B cell (primary cell): ENCODE measurements around the gene TOMM6. TPM values are rescaled to one million over a fixed set of nuclear protein-coding genes. Genes with fewer than 3 reads are reported as not detected.

Experiments used
- ATAC-seq: fragments of 200-7000 bp; cut with Tn5 transposase; one replicate; pipeline ENCODE4 v1.10.0; 2021; ENCODE audit warnings: low read depth, mild to moderate bottlenecking, moderate number of reproducible peaks, moderate library complexity
- CTCF ChIA-PET: fragments of 350-600 bp; sonication (Branson Sonifier 250); formaldehyde crosslinking; loops from one replicate; lab custom pipeline; 2021; ENCODE audit warnings: antibody characterized with exemption, inconsistent platforms; lab: Charles Lee
- POLR2A ChIA-PET: fragments of 350-600 bp; sonication (Branson Sonifier 250); formaldehyde crosslinking; loops from one replicate; lab custom pipeline; 2021; ENCODE audit warnings: antibody characterized with exemption; lab: Charles Lee
- DNase-seq: peaks from one replicate; pipeline ENCODE4 v3.0.0; 2013
- H2AFZ ChIP-seq: 2 replicates; pipeline ENCODE4 v1.6.1; 2012; ENCODE audit warnings: mild to moderate bottlenecking, low read depth, low read length; ENCODE audit not compliant: insufficient read depth, poor library complexity, severe bottlenecking
- H3K27ac ChIP-seq, 2 donors: 1 replicate in 1 of 2; 2 replicates in 1 of 2; pipeline ENCODE4 v1.5.1; 2012 to 2013; ENCODE audit warnings: low read length in 2 of 2, mild to moderate bottlenecking in 2 of 2, moderate library complexity in 1 of 2
- H3K27me3 ChIP-seq, 4 experiments: fragments of 200-600 bp in 1 of 4; sonication (generic) in 1 of 4; replicated peaks in 1 of 4; 1 replicate in 2 of 4; 2 replicates in 2 of 4; pipeline versions ENCODE4 v1.6.1 to v1.7.0; 2013 to 2016; ENCODE audit warnings: low read length in 3 of 4, mild to moderate bottlenecking in 2 of 4, mixed read lengths in 1 of 4, moderate library complexity in 1 of 4; ENCODE audit not compliant: insufficient read depth in 4 of 4, control insufficient read depth in 3 of 4; ENCODE audit errors: control extremely low read depth in 1 of 4
- H3K36me3 ChIP-seq, 2 experiments: replicated peaks in 1 of 2; 1 replicate in 1 of 2; 2 replicates in 1 of 2; pipeline versions ENCODE4 v1.6.1 to v1.7.1; 2013; ENCODE audit warnings: low read length in 1 of 2; ENCODE audit not compliant: insufficient read depth in 2 of 2, control insufficient read depth in 1 of 2; ENCODE audit errors: control extremely low read depth in 1 of 2, extremely low read depth in 1 of 2
- H3K4me1 ChIP-seq, 2 donors: fragments of 200-600 bp in 1 of 2; sonication (generic) in 1 of 2; 1 replicate in 1 of 2; 2 replicates in 1 of 2; pipeline versions ENCODE4 v1.5.1 to v1.6.1; 2013 to 2017; ENCODE audit warnings: low read length in 2 of 2; ENCODE audit not compliant: control insufficient read depth in 2 of 2, insufficient read depth in 2 of 2
- H3K4me2 ChIP-seq: replicated peaks from 2 replicates; pipeline ENCODE3; 2012; ENCODE audit warnings: mild to moderate bottlenecking, low read depth, low read length; ENCODE audit not compliant: poor library complexity, severe bottlenecking
- H3K4me3 ChIP-seq, 5 experiments: fragments of 200-600 bp in 1 of 5; sonication (generic) in 1 of 5; 1 replicate in 3 of 5; 2 replicates in 2 of 5; pipeline versions ENCODE4 v1.5.1 to v1.7.0; 2011 to 2016; ENCODE audit warnings: low read length in 4 of 5, mild to moderate bottlenecking in 4 of 5, low read depth in 2 of 5, control low read depth in 1 of 5, moderate library complexity in 1 of 5; ENCODE audit not compliant: insufficient read depth in 1 of 5; ENCODE audit errors: control extremely low read depth in 1 of 5, extremely low read depth in 1 of 5
- H3K79me2 ChIP-seq: fragments of 200-600 bp; sonication (generic); one replicate; pipeline ENCODE4 v1.6.0; 2016; ENCODE audit warnings: low read length; ENCODE audit not compliant: control insufficient read depth, insufficient read depth
- H3K9ac ChIP-seq: fragments of 200-600 bp; sonication (generic); 2 replicates; pipeline ENCODE4 v1.6.1; 2017; ENCODE audit warnings: mild to moderate bottlenecking, low read length, moderate library complexity
- H3K9me3 ChIP-seq, 3 donors: one replicate each; pipeline versions ENCODE4 v1.6.1 to v1.7.1; 2013; ENCODE audit warnings: low read length in 2 of 3; ENCODE audit not compliant: control insufficient read depth in 2 of 3, insufficient read depth in 1 of 3; ENCODE audit errors: control extremely low read depth in 1 of 3
- H4K20me1 ChIP-seq: 2 replicates; pipeline ENCODE4 v1.6.0; 2012; ENCODE audit warnings: mild to moderate bottlenecking, low read length; ENCODE audit not compliant: insufficient read depth, control insufficient read depth, poor library complexity, severe bottlenecking
- H3K27ac Mint-ChIP-seq: one replicate; pipeline ENCODE4 v1.8.0; 2021; ENCODE audit warnings: mixed read lengths
- H3K27me3 Mint-ChIP-seq: one replicate; pipeline ENCODE4 v1.8.0; 2021; ENCODE audit warnings: mixed read lengths
- H3K4me1 Mint-ChIP-seq: one replicate; pipeline ENCODE4 v1.8.0; 2021; ENCODE audit warnings: mixed read lengths
- H3K4me3 Mint-ChIP-seq: one replicate; pipeline ENCODE4 v1.8.0; 2021; ENCODE audit warnings: mixed read lengths
- H3K9me3 Mint-ChIP-seq: one replicate; pipeline ENCODE4 v1.8.0; 2022; ENCODE audit warnings: mixed read lengths; ENCODE audit not compliant: insufficient read depth
- CTCF ChIP-seq: fragments of 200-600 bp; IDR thresholded peaks from one replicate; pipeline ENCODE4 v1.8.0; 2022; ENCODE audit warnings: antibody characterized with exemption, mild to moderate bottlenecking
- EZH2 ChIP-seq: IDR thresholded peaks from 2 replicates; pipeline ENCODE4 v1.6.1; 2012; ENCODE audit warnings: borderline replicate concordance, low read depth, mild to moderate bottlenecking, moderate library complexity, low read length; ENCODE audit not compliant: insufficient read depth, poor library complexity, severe bottlenecking
- WGBS: methylation state at CpG from one replicate; pipeline ENCODE4 v1.1.5; 2013; ENCODE audit warnings: missing lambda C conversion rate; ENCODE audit not compliant: insufficient coverage; 5-methylcytosine and 5-hydroxymethylcytosine counted together
- intact Hi-C: fragments of 100-400 bp; cut with micrococcal nuclease; formaldehyde crosslinking; loops from one replicate; pipeline ENCODE4 v1.10.0; 2022
- polyA plus RNA-seq: library from polyadenylated mRNA; depleted of rRNA; stranded (reverse); fragments of >200 nt; gene quantifications from 2 replicates; pipeline ENCODE4 v1.2.3, GENCODE V29; 2012
- total RNA-seq, 2 donors: library from RNA; stranded (reverse); fragments of 120-200 nt in 1 of 2; gene quantifications; 1 replicate in 1 of 2; 2 replicates in 1 of 2; pipeline versions ENCODE4 v1.2.3 to v1.2.4, GENCODE V29; 2013 to 2022

TOMM6 gene
- total and polyA plus RNA-seq, 2 donors (not counting 1 experiment from before 2014, with no cell fraction given), result 117 to 239 TPM

DNA sequence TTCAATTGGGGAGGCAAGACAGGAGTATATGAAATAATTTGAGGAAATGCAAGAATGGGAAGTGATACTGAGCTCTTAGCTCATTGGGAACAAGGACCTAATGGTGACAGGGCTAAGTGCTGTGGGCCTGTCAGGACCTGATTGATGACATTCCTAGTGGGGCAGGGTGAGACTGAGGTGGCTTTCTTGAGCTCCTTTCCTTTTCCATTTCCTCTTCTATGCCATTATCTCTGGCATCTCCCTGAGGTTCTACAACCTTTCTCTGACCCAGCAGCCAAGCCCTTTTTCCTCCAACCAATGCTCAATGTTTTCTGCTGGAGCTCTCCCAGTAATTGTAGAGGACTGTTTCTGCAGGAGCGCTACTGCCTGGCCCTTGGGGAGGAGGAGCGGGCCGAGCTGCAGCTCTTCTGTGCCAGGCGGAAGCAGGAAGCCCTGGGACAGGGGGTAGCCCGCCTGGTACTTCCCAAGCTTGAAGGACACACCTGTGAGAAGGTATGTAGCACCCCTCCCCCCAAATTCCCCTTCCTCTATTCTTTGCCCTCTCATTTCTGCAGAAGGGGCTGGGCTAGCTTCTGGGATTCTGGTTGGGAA, 2.8 kb upstream of the TOMM6 start:
- H2AFZ ChIP-seq, result no peak overlapping the region
- intact Hi-C loops, result loop anchor here (10.0 kb wide), 1 partner anchor 940 kb away; the partner anchor contains the start of gene PRPH2
- H3K9me3 Mint-ChIP-seq, result no peaks in the 10 kb centered on the region
- peaks cover 43% of the 10 kb centered on the region for H3K4me1 Mint-ChIP-seq
- 82% methylated on average over 4 of the region's 5 CpGs for WGBS
- peak overlapping the region; percentile 44 for H3K4me3 Mint-ChIP-seq
- H3K4me2 ChIP-seq, result no peak overlapping the region
- H4K20me1 ChIP-seq, result peaks cover 14% of the 10 kb centered on the region
- H3K9ac ChIP-seq, result no peak overlapping the region
- peaks cover 18% of the 10 kb centered on the region for H3K79me2 ChIP-seq
- no peak for ATAC-seq
- no peak for TF ChIP-seq EZH2
- no peak for TF ChIP-seq CTCF
- H3K27ac ChIP-seq, result no peak overlapping the region
- no peaks in the 10 kb centered on the region for H3K9me3 ChIP-seq
- H3K4me3 ChIP-seq, result no peak overlapping the region
- DNase-seq, result peak; percentile 43
- ChIA-PET POLR2A (no interaction called here), CTCF (interaction anchor here (0.7 to 10.0 kb wide), 12 partner anchors 9 to 432 kb away, joined by 3 to 198 read pairs (median 4); partner anchors contain the start of genes BYSL, MED20, TAF8 and USP49)
- H3K4me1 ChIP-seq, result peaks cover 23 to 38% of the 10 kb centered on the region in 2 donors
- H3K27ac Mint-ChIP-seq, result no peak overlapping the region
- no peaks in the 10 kb centered on the region for H3K27me3 ChIP-seq
- peaks cover 0 to 9% of the 10 kb centered on the region in 2 experiments for H3K36me3 ChIP-seq
- H3K27me3 Mint-ChIP-seq, result no peaks in the 10 kb centered on the region

DNA sequence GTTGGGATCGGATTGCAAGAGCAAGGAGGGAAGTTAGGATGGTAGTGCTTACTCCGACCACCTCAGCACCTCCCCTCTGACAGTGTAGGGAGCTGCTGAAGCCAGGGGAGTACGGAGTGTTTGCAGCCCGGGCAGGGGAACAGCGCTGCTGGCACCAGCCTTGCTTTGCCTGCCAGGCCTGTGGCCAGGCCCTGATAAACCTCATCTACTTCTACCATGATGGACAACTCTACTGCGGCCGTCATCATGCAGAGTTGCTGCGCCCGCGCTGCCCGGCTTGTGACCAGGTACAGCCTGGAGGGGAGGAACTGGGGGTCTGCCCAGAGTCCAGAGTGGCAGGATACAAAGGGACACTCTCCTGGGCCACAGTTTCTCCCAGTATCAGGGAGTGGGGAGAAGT, 2.2 kb upstream of the TOMM6 start:
- CTCF ChIA-PET, result interaction anchor here (0.6 to 10.0 kb wide), 17 partner anchors 8 to 507 kb away, joined by 3 to 198 read pairs (median 5); partner anchors contain the start of genes BYSL, MED20, TAF8 and TFEB
- no peak overlapping the region for H3K27ac Mint-ChIP-seq
- no peak overlapping the region for H3K27ac ChIP-seq

More for the DNA sequence above, 2.2 kb upstream of the TOMM6 start:
- Histone ChIP-seq H3K27me3 (no peaks in the 10 kb centered on the region), H3K36me3 (peaks cover 0 to 15% of the 10 kb centered on the region in 2 experiments), H4K20me1 (peaks cover 14% of the 10 kb centered on the region), H3K4me2 (no peak overlapping the region), H3K9me3 (no peaks in the 10 kb centered on the region), H3K4me3 (no peak overlapping the region), H2AFZ (no peak overlapping the region), H3K79me2 (peaks cover 21% of the 10 kb centered on the region), H3K9ac (no peak overlapping the region), H3K4me1 (peaks cover 23 to 38% of the 10 kb centered on the region in 2 donors)
- 100% methylated on average over 9 of the region's 11 CpGs for WGBS
- peak overlapping the region; percentile 44 for H3K4me3 Mint-ChIP-seq
- ATAC-seq (no peak), DNase-seq (no peak)
- no peaks in the 10 kb centered on the region for H3K27me3 Mint-ChIP-seq
- H3K9me3 Mint-ChIP-seq, result no peaks in the 10 kb centered on the region
- POLR2A ChIA-PET, result interaction anchor here (0.6 to 1.1 kb wide), 2 partner anchors 136 to 1160 kb away, joined by 4 to 5 read pairs; partner anchors contain the start of genes BYSL and MED20
- H3K4me1 Mint-ChIP-seq, result peaks cover 40% of the 10 kb centered on the region
- TF ChIP-seq EZH2 (no peak), CTCF (no peak)
- intact Hi-C loops, result loop anchor here (10.0 kb wide), 1 partner anchor 940 kb away; the partner anchor contains the start of gene PRPH2
